HCT116 (cell line): ENCODE data around the gene C16orf90. TPM values are rescaled to one million over a fixed set of nuclear protein-coding genes. Genes with fewer than 3 reads are reported as not detected.

Experiments used
- ATAC-seq: fragments of 200-7000 bp; cut with Tn5 transposase; 2 replicates; pipeline ENCODE4 v1.9.1; 2020; ENCODE audit warnings: mild to moderate bottlenecking, moderate library complexity
- BruUV-seq: library from RNA; stranded (reverse); fragments of 400-500 nt; replicated peaks from 2 replicates; lab custom pipeline; 2021; lab: Mats Ljungman, UMichigan
- CTCF ChIA-PET: fragments of 300-600 bp; sonication (Branson Sonifier 250); formaldehyde crosslinking; loops from one replicate; lab custom pipeline; 2021; ENCODE audit warnings: antibody characterized with exemption; lab: Charles Lee
- POLR2A ChIA-PET: fragments of 300-600, 350-600 bp; sonication (Branson Sonifier 250); formaldehyde crosslinking; loops from one replicate; lab custom pipeline; 2021; ENCODE audit warnings: antibody characterized with exemption; lab: Charles Lee
- RAD21 ChIA-PET, 2 experiments: fragments of 300-600 bp; sonication (Branson Sonifier 250); formaldehyde crosslinking; loops; one replicate each; lab custom pipeline; 2023; ENCODE audit warnings: low total read pairs in 2 of 2; ENCODE audit not compliant: uncharacterized antibody in 2 of 2, unreplicated experiment in 2 of 2, low non-redundant PET in 1 of 2; lab: Charles Lee
- DNase-seq: peaks from one replicate; pipeline ENCODE4 v3.0.0-alpha.2; 2010; ENCODE audit warnings: low read depth, low spot score
- H2AFZ ChIP-seq: fragments of 200-600 bp; shearing (Covaris generic), sonication (generic); 2 replicates; pipeline ENCODE4 v1.6.1; 2017; ENCODE audit warnings: low read depth, mixed run types, mixed read lengths, antibody characterized with exemption, low read length; ENCODE audit not compliant: poor library complexity, severe bottlenecking
- H3K27ac ChIP-seq: 2 replicates; pipeline ENCODE4 v1.5.1; 2012; ENCODE audit warnings: low read depth, low read length
- H3K27me3 ChIP-seq: fragments of 200-600 bp; sonication (generic); 2 replicates; pipeline ENCODE4 v1.6.1; 2016; ENCODE audit warnings: mixed run types, low read length, mixed read lengths; ENCODE audit not compliant: insufficient read depth
- H3K36me3 ChIP-seq, 2 experiments: fragments of 200-500 bp in 1 of 2; fragments of 200-600 bp in 1 of 2; sonication (Bioruptor generic) in 1 of 2; sonication (generic) in 1 of 2; 2 replicates each; pipeline versions ENCODE4 v1.5.1 to v1.6.1; 2014 to 2016; ENCODE audit warnings: low read length in 2 of 2, inconsistent platforms in 1 of 2, mixed read lengths in 1 of 2, mixed run types in 1 of 2; ENCODE audit not compliant: insufficient read depth in 2 of 2, control insufficient read depth in 1 of 2
- H3K4me1 ChIP-seq, 2 experiments: fragments of 200-600 bp in 1 of 2; sonication (generic) in 1 of 2; 2 replicates each; pipeline versions ENCODE4 v1.5.1 to v1.6.1; 2012 to 2017; ENCODE audit warnings: low read length in 2 of 2, inconsistent platforms in 1 of 2, mild to moderate bottlenecking in 1 of 2, mixed read lengths in 1 of 2, mixed run types in 1 of 2, moderate library complexity in 1 of 2; ENCODE audit not compliant: insufficient read depth in 2 of 2, control insufficient read depth in 1 of 2
- H3K4me2 ChIP-seq: fragments of 200-600 bp; sonication (generic); 2 replicates; pipeline ENCODE4 v1.6.1; 2017; ENCODE audit warnings: mixed run types, low read length, mixed read lengths
- H3K4me3 ChIP-seq, 2 experiments: fragments of 200-600 bp in 1 of 2; sonication (generic) in 1 of 2; replicated peaks in 1 of 2; 2 replicates each; pipeline ENCODE4 v1.5.1; 2011 to 2016; ENCODE audit warnings: low read length in 2 of 2, control low read depth in 1 of 2, low read depth in 1 of 2, mild to moderate bottlenecking in 1 of 2, mixed read lengths in 1 of 2, mixed run types in 1 of 2
- H3K79me2 ChIP-seq: fragments of 200-600 bp; sonication (generic); 2 replicates; pipeline ENCODE4 v1.6.1; 2017; ENCODE audit warnings: mild to moderate bottlenecking, mixed run types, low read length, moderate library complexity, mixed read lengths; ENCODE audit not compliant: insufficient read depth
- H3K9ac ChIP-seq: fragments of 200-600 bp; sonication (generic); 2 replicates; pipeline ENCODE4 v1.6.1; 2016; ENCODE audit warnings: low read length, mixed read lengths
- H3K9me2 ChIP-seq: fragments of 200-600 bp; sonication (generic), shearing (Covaris generic); 2 replicates; pipeline ENCODE4 v1.6.1; 2017; ENCODE audit warnings: mixed run types, mild to moderate bottlenecking, moderate library complexity; ENCODE audit not compliant: insufficient read depth
- H3K9me3 ChIP-seq, 2 experiments: fragments of 200-500 bp in 1 of 2; fragments of 200-600 bp in 1 of 2; sonication (Bioruptor generic) in 1 of 2; sonication (generic) in 1 of 2; 2 replicates each; pipeline ENCODE4 v1.6.1; 2014 to 2017; ENCODE audit warnings: low read length in 2 of 2, mixed read lengths in 2 of 2, inconsistent platforms in 1 of 2, low read depth in 1 of 2, mild to moderate bottlenecking in 1 of 2, mixed run types in 1 of 2, moderate library complexity in 1 of 2; ENCODE audit not compliant: control insufficient read depth in 1 of 2, insufficient read depth in 1 of 2
- H4K20me1 ChIP-seq: fragments of 200-600 bp; sonication (generic), shearing (Covaris generic); 2 replicates; pipeline ENCODE4 v1.6.1; 2017; ENCODE audit warnings: mixed run types, mild to moderate bottlenecking, moderate library complexity; ENCODE audit not compliant: insufficient read depth
- ATF3 ChIP-seq: IDR thresholded peaks from 2 replicates; pipeline ENCODE4 v1.6.1; 2012
- CBX3 ChIP-seq: IDR thresholded peaks from 2 replicates; pipeline ENCODE4 v1.6.1; 2012; ENCODE audit warnings: low read depth
- CEBPB ChIP-seq: IDR thresholded peaks from 2 replicates; pipeline ENCODE4 v1.6.1; 2012; ENCODE audit warnings: low read depth
- EGR1 ChIP-seq: IDR thresholded peaks from 2 replicates; pipeline ENCODE4 v1.6.1; 2012; ENCODE audit warnings: low read depth
- ELF1 ChIP-seq: IDR thresholded peaks from 2 replicates; pipeline ENCODE4 v1.6.1; 2012; ENCODE audit warnings: low read depth, borderline replicate concordance
- EZH2 ChIP-seq: fragments of 200-600 bp; sonication (generic); IDR thresholded peaks from 2 replicates; pipeline ENCODE4 v1.6.1; 2017; ENCODE audit warnings: antibody characterized with exemption, mixed run types
- EZH2phosphoT487 ChIP-seq: fragments of 200-600 bp; IDR thresholded peaks from 2 replicates; pipeline ENCODE4 v1.6.1; 2018; ENCODE audit warnings: antibody characterized with exemption, borderline replicate concordance
- FOSL1 ChIP-seq: IDR thresholded peaks from 2 replicates; pipeline ENCODE4 v1.6.1; 2012; ENCODE audit warnings: low read depth
- JUND ChIP-seq: IDR thresholded peaks from 2 replicates; pipeline ENCODE4 v1.6.1; 2012
- POLR2A ChIP-seq: IDR thresholded peaks from 2 replicates; pipeline ENCODE4 v1.7.0; 2011; ENCODE audit warnings: borderline replicate concordance; ENCODE audit not compliant: insufficient read depth, insufficient read length; ENCODE audit errors: extremely low read depth
- POLR2AphosphoS5 ChIP-seq: IDR thresholded peaks from 2 replicates; pipeline ENCODE4 v1.6.1; 2011; ENCODE audit warnings: mild to moderate bottlenecking, low read depth, low read length, moderate library complexity
- RAD21 ChIP-seq: IDR thresholded peaks from 2 replicates; pipeline ENCODE4 v1.6.1; 2012; ENCODE audit warnings: low read depth, mild to moderate bottlenecking
- SIN3A ChIP-seq: IDR thresholded peaks from 2 replicates; pipeline ENCODE4 v1.6.1; 2012; ENCODE audit warnings: low read depth
- SP1 ChIP-seq: IDR thresholded peaks from 2 replicates; pipeline ENCODE4 v1.6.1; 2012; ENCODE audit warnings: low read depth
- SRF ChIP-seq: IDR thresholded peaks from 2 replicates; pipeline ENCODE4 v1.6.1; 2012; ENCODE audit warnings: low read depth
- TCF7L2 ChIP-seq: IDR thresholded peaks from 2 replicates; pipeline ENCODE4 v1.7.0; 2011; ENCODE audit warnings: borderline replicate concordance, inconsistent platforms; ENCODE audit not compliant: insufficient read depth, insufficient read length; ENCODE audit errors: extremely low read depth
- YY1 ChIP-seq: IDR thresholded peaks from 2 replicates; pipeline ENCODE4 v1.6.1; 2011; ENCODE audit warnings: low read length, low read depth, moderate library complexity, mild to moderate bottlenecking; ENCODE audit not compliant: insufficient replicate concordance; ENCODE audit errors: extremely low read depth
- ZFX ChIP-seq: fragments of 450-650 bp; IDR thresholded peaks from 2 replicates; pipeline ENCODE4 v1.6.1; 2017
- intact Hi-C: fragments of 100-400 bp; cut with micrococcal nuclease; formaldehyde crosslinking; loops from 2 replicates; pipeline ENCODE4 v1.10.0; 2022
- total RNA-seq: library from RNA; stranded (reverse); gene quantifications from one replicate; pipeline ENCODE4 v1.2.1, GENCODE V29; 2021; ENCODE audit not compliant: unreplicated experiment
- TF ChIP-seq, protein P1 (sequence below): IDR thresholded peaks from 2 replicates; pipeline ENCODE4 v1.6.1; 2011; ENCODE audit warnings: mild to moderate bottlenecking, low read length, moderate library complexity; ENCODE audit not compliant: insufficient replicate concordance; ENCODE audit errors: extremely low read depth
- TF ChIP-seq, protein P2 (sequence below): IDR thresholded peaks from 2 replicates; pipeline ENCODE4 v1.6.1; 2012; ENCODE audit warnings: low read depth
- TF ChIP-seq, protein P3 (sequence below): IDR thresholded peaks from 2 replicates; pipeline ENCODE4 v1.6.1; 2012

C16orf90 gene
- total RNA-seq, 1 experiment from 2014 or later = not detected

GRCh38 chr16:3457434-3458252 lies 37.6 kb downstream of the C16orf90 start:
- CTCF ChIA-PET = no interaction called here
- RAD21 ChIA-PET = interaction anchor here in 1 of 2 experiments (0.6 kb wide), 1 partner anchor 12 kb away, joined by 5 read pairs; no protein-coding TSS in a partner anchor
- no peak overlapping the region for H2AFZ ChIP-seq
- ATAC-seq = peak; percentile 91
- peaks cover 46% of the 10 kb centered on the region for H3K79me2 ChIP-seq
- H3K9me2 ChIP-seq = no peaks in the 10 kb centered on the region
- TSS peak; percentile 93 for BruUV-seq
- peak; percentile 68 for DNase-seq
- POLR2A ChIA-PET = interaction anchor here (0.6 to 0.8 kb wide), 3 partner anchors 9 to 39 kb away, joined by 3 to 8 read pairs (median 5); partner anchors contain the start of genes NAA60 and ZNF597
- no peaks in the 10 kb centered on the region for H3K36me3 ChIP-seq
- no peaks in the 10 kb centered on the region for H3K9me3 ChIP-seq
- H3K4me3 ChIP-seq = peak overlapping the region; percentile 79 to 93
- H3K4me1 ChIP-seq = peaks cover 17 to 32% of the 10 kb centered on the region in 2 experiments
- H3K27me3 ChIP-seq = no peaks in the 10 kb centered on the region
- H3K27ac ChIP-seq = peak overlapping the region; percentile 93
- H4K20me1 ChIP-seq = no peaks in the 10 kb centered on the region
- peak overlapping the region; percentile 79 for H3K9ac ChIP-seq
- H3K4me2 ChIP-seq = peak overlapping the region; percentile 86
- intact Hi-C loops = loop anchor here (5.0 kb wide), 1 partner anchor 270 kb away; the partner anchor contains the start of gene OR1F1
- TF ChIP-seq EZH2 = no peak
- TF ChIP-seq EGR1 = peak; percentile 75
- TF ChIP-seq ELF1 = peak; percentile 81
- peak; percentile 47 for TF ChIP-seq POLR2A
- TF ChIP-seq TCF7L2 = peak; percentile 20
- TF ChIP-seq ATF3 = no peak
- TF ChIP-seq SIN3A = peak; percentile 62; the same call in 1 of the 2 replicates
- TF ChIP-seq RAD21 = 0 out of 2 replicates have a peak, but pooled peaks have one; percentile 14
- TF ChIP-seq YY1 = peak; percentile 96
- TF ChIP-seq CBX3 = no peak
- peak; percentile 95 for TF ChIP-seq ZFX
- TF ChIP-seq, protein P1, sequence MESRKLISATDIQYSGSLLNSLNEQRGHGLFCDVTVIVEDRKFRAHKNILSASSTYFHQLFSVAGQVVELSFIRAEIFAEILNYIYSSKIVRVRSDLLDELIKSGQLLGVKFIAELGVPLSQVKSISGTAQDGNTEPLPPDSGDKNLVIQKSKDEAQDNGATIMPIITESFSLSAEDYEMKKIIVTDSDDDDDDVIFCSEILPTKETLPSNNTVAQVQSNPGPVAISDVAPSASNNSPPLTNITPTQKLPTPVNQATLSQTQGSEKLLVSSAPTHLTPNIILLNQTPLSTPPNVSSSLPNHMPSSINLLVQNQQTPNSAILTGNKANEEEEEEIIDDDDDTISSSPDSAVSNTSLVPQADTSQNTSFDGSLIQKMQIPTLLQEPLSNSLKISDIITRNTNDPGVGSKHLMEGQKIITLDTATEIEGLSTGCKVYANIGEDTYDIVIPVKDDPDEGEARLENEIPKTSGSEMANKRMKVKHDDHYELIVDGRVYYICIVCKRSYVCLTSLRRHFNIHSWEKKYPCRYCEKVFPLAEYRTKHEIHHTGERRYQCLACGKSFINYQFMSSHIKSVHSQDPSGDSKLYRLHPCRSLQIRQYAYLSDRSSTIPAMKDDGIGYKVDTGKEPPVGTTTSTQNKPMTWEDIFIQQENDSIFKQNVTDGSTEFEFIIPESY = peak; percentile 87
- no peak for TF ChIP-seq SRF
- TF ChIP-seq, protein P2, sequence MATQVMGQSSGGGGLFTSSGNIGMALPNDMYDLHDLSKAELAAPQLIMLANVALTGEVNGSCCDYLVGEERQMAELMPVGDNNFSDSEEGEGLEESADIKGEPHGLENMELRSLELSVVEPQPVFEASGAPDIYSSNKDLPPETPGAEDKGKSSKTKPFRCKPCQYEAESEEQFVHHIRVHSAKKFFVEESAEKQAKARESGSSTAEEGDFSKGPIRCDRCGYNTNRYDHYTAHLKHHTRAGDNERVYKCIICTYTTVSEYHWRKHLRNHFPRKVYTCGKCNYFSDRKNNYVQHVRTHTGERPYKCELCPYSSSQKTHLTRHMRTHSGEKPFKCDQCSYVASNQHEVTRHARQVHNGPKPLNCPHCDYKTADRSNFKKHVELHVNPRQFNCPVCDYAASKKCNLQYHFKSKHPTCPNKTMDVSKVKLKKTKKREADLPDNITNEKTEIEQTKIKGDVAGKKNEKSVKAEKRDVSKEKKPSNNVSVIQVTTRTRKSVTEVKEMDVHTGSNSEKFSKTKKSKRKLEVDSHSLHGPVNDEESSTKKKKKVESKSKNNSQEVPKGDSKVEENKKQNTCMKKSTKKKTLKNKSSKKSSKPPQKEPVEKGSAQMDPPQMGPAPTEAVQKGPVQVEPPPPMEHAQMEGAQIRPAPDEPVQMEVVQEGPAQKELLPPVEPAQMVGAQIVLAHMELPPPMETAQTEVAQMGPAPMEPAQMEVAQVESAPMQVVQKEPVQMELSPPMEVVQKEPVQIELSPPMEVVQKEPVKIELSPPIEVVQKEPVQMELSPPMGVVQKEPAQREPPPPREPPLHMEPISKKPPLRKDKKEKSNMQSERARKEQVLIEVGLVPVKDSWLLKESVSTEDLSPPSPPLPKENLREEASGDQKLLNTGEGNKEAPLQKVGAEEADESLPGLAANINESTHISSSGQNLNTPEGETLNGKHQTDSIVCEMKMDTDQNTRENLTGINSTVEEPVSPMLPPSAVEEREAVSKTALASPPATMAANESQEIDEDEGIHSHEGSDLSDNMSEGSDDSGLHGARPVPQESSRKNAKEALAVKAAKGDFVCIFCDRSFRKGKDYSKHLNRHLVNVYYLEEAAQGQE = no peak
- TF ChIP-seq SP1 = peak; percentile 82
- TF ChIP-seq POLR2AphosphoS5 = peak; percentile 88
- no peak for TF ChIP-seq EZH2phosphoT487
- TF ChIP-seq, protein P3, sequence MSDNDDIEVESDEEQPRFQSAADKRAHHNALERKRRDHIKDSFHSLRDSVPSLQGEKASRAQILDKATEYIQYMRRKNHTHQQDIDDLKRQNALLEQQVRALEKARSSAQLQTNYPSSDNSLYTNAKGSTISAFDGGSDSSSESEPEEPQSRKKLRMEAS = peak; percentile 93
- TF ChIP-seq CEBPB = no peak
- TF ChIP-seq FOSL1 = no peak
- TF ChIP-seq JUND = no peak; the same call in 1 of the 2 replicates
